H1 (cell line): Measurements from ENCODE around the gene CDK15. TPM values are rescaled to one million over a fixed set of nuclear protein-coding genes. Genes with fewer than 3 reads are reported as not detected.

Source experiments
- CTCF ChIA-PET: fragments of 300-600 bp; sonication (Branson Sonifier 250); formaldehyde crosslinking; loops from one replicate; lab custom pipeline; 2021; ENCODE audit not compliant: partially characterized antibody; lab: Charles Lee
- POLR2A ChIA-PET: fragments of 300-600 bp; sonication (Branson Sonifier 250); formaldehyde crosslinking; loops from one replicate; lab custom pipeline; 2021; ENCODE audit warnings: inconsistent platforms; ENCODE audit not compliant: partially characterized antibody; lab: Charles Lee
- DNase-seq, 2 experiments: peaks; one replicate each; pipeline versions ENCODE4 v3.0.0 to v3.0.0-alpha.2; 2010 to 2022; ENCODE audit warnings: low spot score in 2 of 2, low read depth in 1 of 2, mixed read lengths in 1 of 2
- FAIRE-seq: peaks from 2 replicates; lab custom pipeline; 2011; peaks lifted over from hg19 to GRCh38; lab: Jason Lieb, UNC
- H2AFZ ChIP-seq: 2 replicates; pipeline ENCODE4 v1.8.1; 2012; ENCODE audit warnings: low read length, inconsistent platforms
- H2AK5ac ChIP-seq: 2 replicates; pipeline ENCODE4 v1.6.1; 2013; ENCODE audit warnings: low read depth, low read length
- H2BK120ac ChIP-seq: replicated peaks from 2 replicates; pipeline ENCODE3; 2013; ENCODE audit warnings: low read depth, low read length, inconsistent platforms
- H2BK12ac ChIP-seq: 2 replicates; pipeline ENCODE4 v1.6.1; 2013; ENCODE audit warnings: low read depth, low read length
- H2BK15ac ChIP-seq: 2 replicates; pipeline ENCODE4 v1.6.1; 2013; ENCODE audit warnings: low read length
- H2BK20ac ChIP-seq: 2 replicates; pipeline ENCODE4 v1.6.1; 2013; ENCODE audit warnings: low read length
- H2BK5ac ChIP-seq: 2 replicates; pipeline ENCODE4 v1.6.1; 2013; ENCODE audit warnings: low read depth, low read length
- H3K14ac ChIP-seq: 2 replicates; pipeline ENCODE4 v1.6.1; 2013; ENCODE audit warnings: inconsistent platforms; ENCODE audit not compliant: insufficient read length
- H3K18ac ChIP-seq: 2 replicates; pipeline ENCODE4 v1.6.1; 2013; ENCODE audit warnings: low read length; ENCODE audit errors: extremely low read depth
- H3K23ac ChIP-seq: 2 replicates; pipeline ENCODE4 v1.6.1; 2013; ENCODE audit warnings: inconsistent platforms; ENCODE audit not compliant: insufficient read length
- H3K23me2 ChIP-seq: 2 replicates; pipeline ENCODE4 v1.6.1; 2013; ENCODE audit warnings: low read depth, low read length
- H3K27ac ChIP-seq: 2 replicates; pipeline ENCODE4 v1.6.1; 2011; ENCODE audit warnings: low read depth, low read length, inconsistent platforms
- H3K27me3 ChIP-seq, 4 experiments: replicated peaks in 1 of 4; 1 replicate in 1 of 4; 2 replicates in 3 of 4; pipeline versions ENCODE4 v1.6.1 to v1.8.1; 2011 to 2013; ENCODE audit warnings: low read length in 3 of 4, mild to moderate bottlenecking in 3 of 4, inconsistent platforms in 2 of 4, mixed read lengths in 2 of 4, moderate library complexity in 1 of 4; ENCODE audit not compliant: control insufficient read depth in 3 of 4, insufficient read depth in 3 of 4; ENCODE audit errors: extremely low read depth in 1 of 4
- H3K36me3 ChIP-seq, 4 experiments: 2 replicates each; pipeline versions ENCODE4 v1.6.1 to v1.8.1; 2011 to 2013; ENCODE audit warnings: mild to moderate bottlenecking in 4 of 4, low read length in 3 of 4, moderate library complexity in 2 of 4, control low read depth in 1 of 4, inconsistent platforms in 1 of 4; ENCODE audit not compliant: insufficient read depth in 4 of 4, control insufficient read depth in 2 of 4
- H3K4ac ChIP-seq: replicated peaks from 2 replicates; pipeline ENCODE3; 2013; ENCODE audit warnings: low read length, low read depth, mixed read lengths, inconsistent platforms; ENCODE audit not compliant: insufficient read length
- H3K4me1 ChIP-seq, 4 experiments: replicated peaks in 1 of 4; 1 replicate in 1 of 4; 2 replicates in 3 of 4; pipeline versions ENCODE4 v1.6.1 to v1.8.1; 2011 to 2013; ENCODE audit warnings: low read length in 3 of 4, inconsistent platforms in 2 of 4, mixed read lengths in 1 of 4; ENCODE audit not compliant: insufficient read depth in 4 of 4, control insufficient read depth in 3 of 4
- H3K4me2 ChIP-seq, 2 experiments: 2 replicates each; pipeline versions ENCODE4 v1.6.1 to v1.8.1; 2011 to 2013; ENCODE audit warnings: low read depth in 2 of 2, low read length in 2 of 2, control low read depth in 1 of 2, inconsistent platforms in 1 of 2, mild to moderate bottlenecking in 1 of 2; ENCODE audit not compliant: insufficient read depth in 1 of 2
- H3K4me3 ChIP-seq, 4 experiments: fragments of 200-600, 300-600 bp in 1 of 4; sonication (generic), shearing (Covaris generic), sonication (Bioruptor Twin) in 1 of 4; 2 replicates each; pipeline versions ENCODE4 v1.5.1 to v1.8.1; 2011 to 2016; ENCODE audit warnings: low read length in 4 of 4, low read depth in 3 of 4, control low read depth in 2 of 4, inconsistent platforms in 2 of 4, mild to moderate bottlenecking in 2 of 4, mixed read lengths in 1 of 4, moderate library complexity in 1 of 4; ENCODE audit not compliant: insufficient read depth in 2 of 4; ENCODE audit errors: extremely low read depth in 1 of 4
- H3K56ac ChIP-seq: replicated peaks from 2 replicates; pipeline ENCODE3; 2013; ENCODE audit warnings: low read depth, mild to moderate bottlenecking, mixed read lengths, low read length, inconsistent platforms; ENCODE audit not compliant: insufficient read length
- H3K79me1 ChIP-seq: 2 replicates; pipeline ENCODE4 v1.6.1; 2013; ENCODE audit warnings: low read depth, low read length, control low read depth
- H3K79me2 ChIP-seq, 2 experiments: 2 replicates each; pipeline versions ENCODE4 v1.6.1 to v1.8.1; 2012 to 2013; ENCODE audit warnings: low read length in 2 of 2, mild to moderate bottlenecking in 2 of 2, inconsistent platforms in 1 of 2; ENCODE audit not compliant: insufficient read depth in 2 of 2, control insufficient read depth in 1 of 2
- H3K9ac ChIP-seq, 4 experiments: replicated peaks in 1 of 4; 1 replicate in 1 of 4; 2 replicates in 3 of 4; pipeline versions ENCODE4 v1.6.1 to v1.8.1; 2011 to 2013; ENCODE audit warnings: low read depth in 3 of 4, low read length in 3 of 4, control low read depth in 2 of 4, mild to moderate bottlenecking in 2 of 4, moderate library complexity in 2 of 4, inconsistent platforms in 1 of 4; ENCODE audit errors: extremely low read depth in 1 of 4
- H3K9me3 ChIP-seq, 2 experiments: 2 replicates each; pipeline versions ENCODE4 v1.6.1 to v1.8.1; 2012 to 2013; ENCODE audit warnings: mild to moderate bottlenecking in 2 of 2, moderate library complexity in 2 of 2, control low read depth in 1 of 2, inconsistent platforms in 1 of 2, low read depth in 1 of 2, low read length in 1 of 2, mixed read lengths in 1 of 2; ENCODE audit not compliant: insufficient read depth in 2 of 2
- H4K20me1 ChIP-seq, 2 experiments: replicated peaks in 1 of 2; 2 replicates each; pipeline versions ENCODE3 to v1.8.1; 2011 to 2013; ENCODE audit warnings: inconsistent platforms in 2 of 2, low read length in 2 of 2, mild to moderate bottlenecking in 1 of 2; ENCODE audit not compliant: insufficient read depth in 2 of 2, control insufficient read depth in 1 of 2
- H4K5ac ChIP-seq: 2 replicates; pipeline ENCODE4 v1.6.1; 2013; ENCODE audit warnings: low read length, low read depth, mixed read lengths, inconsistent platforms; ENCODE audit not compliant: insufficient read length
- H4K8ac ChIP-seq: 2 replicates; pipeline ENCODE4 v1.8.0; 2013; ENCODE audit warnings: mild to moderate bottlenecking, moderate library complexity, low read length, inconsistent platforms; ENCODE audit not compliant: insufficient read depth; ENCODE audit errors: extremely low read depth
- H4K91ac ChIP-seq: replicated peaks from 2 replicates; pipeline ENCODE3; 2013; ENCODE audit warnings: low read length, mixed read lengths, inconsistent platforms; ENCODE audit not compliant: insufficient read length
- ASH2L ChIP-seq: fragments of 200-600, 300-600 bp; sonication (generic); IDR thresholded peaks from one replicate; pipeline ENCODE4 v1.7.1; 2017; ENCODE audit warnings: low read length
- EP300 ChIP-seq, 2 experiments: IDR thresholded peaks; 1 replicate in 1 of 2; 2 replicates in 1 of 2; pipeline ENCODE4 v1.6.1; 2011 to 2012; ENCODE audit warnings: low read depth in 2 of 2, low read length in 2 of 2, mild to moderate bottlenecking in 2 of 2, borderline replicate concordance in 1 of 2, inconsistent platforms in 1 of 2, moderate library complexity in 1 of 2
- HDAC6 ChIP-seq: IDR thresholded peaks from one replicate; pipeline ENCODE4 v1.7.1; 2012; ENCODE audit warnings: low read depth, mild to moderate bottlenecking, inconsistent platforms, low read length, moderate library complexity
- KDM1A ChIP-seq: fragments of 200-600, 300-600 bp; sonication (generic); IDR thresholded peaks from 2 replicates; pipeline ENCODE4 v1.7.1; 2016; ENCODE audit warnings: mild to moderate bottlenecking, low read length, borderline replicate concordance
- MAFK ChIP-seq: IDR thresholded peaks from 2 replicates; pipeline ENCODE4 v1.6.1; 2012; ENCODE audit warnings: low read depth, mild to moderate bottlenecking, improper control_type of control experiment, low read length
- NRF1 ChIP-seq: IDR thresholded peaks from 2 replicates; pipeline ENCODE4 v1.6.1; 2011; ENCODE audit warnings: mild to moderate bottlenecking, low read depth, low read length, improper control_type of control experiment
- POLR2AphosphoS5 ChIP-seq: IDR thresholded peaks from 2 replicates; pipeline ENCODE4 v1.6.1; 2011; ENCODE audit warnings: low read depth, low read length
- RNF2 ChIP-seq: fragments of 200-900, 300-1000 bp; sonication (generic); IDR thresholded peaks from 2 replicates; pipeline ENCODE4 v1.7.1; 2016; ENCODE audit warnings: borderline replicate concordance, low read depth, mild to moderate bottlenecking, antibody characterized with exemption, low read length; ENCODE audit not compliant: poor library complexity, severe bottlenecking; ENCODE audit errors: missing control alignments
- SIRT6 ChIP-seq: IDR thresholded peaks from one replicate; pipeline ENCODE4 v1.7.1; 2012; ENCODE audit warnings: low read length, inconsistent platforms
- SIX5 ChIP-seq: IDR thresholded peaks from 2 replicates; pipeline ENCODE4 v1.6.1; 2011; ENCODE audit warnings: mild to moderate bottlenecking, low read depth, low read length
- TEAD4 ChIP-seq: IDR thresholded peaks from 2 replicates; pipeline ENCODE4 v1.6.1; 2012; ENCODE audit warnings: low read depth, low read length, inconsistent platforms, mixed read lengths
- WGBS, 2 experiments: shearing (Covaris generic) in 1 of 2; methylation state at CpG; one replicate each; pipeline versions ENCODE4 v1.1.6 to v1.1.7; 2013 to 2015; ENCODE audit warnings: low lambda C conversion rate in 2 of 2, mixed read lengths in 2 of 2, inconsistent platforms in 1 of 2, low coverage in 1 of 2, missing lambda C conversion rate in 1 of 2; ENCODE audit not compliant: insufficient replicate concordance in 2 of 2, insufficient coverage in 1 of 2, insufficient read length in 1 of 2; ENCODE audit errors: extremely low coverage in 1 of 2, missing lambda C conversion rate in 1 of 2; 5-methylcytosine and 5-hydroxymethylcytosine counted together
- polyA plus RNA-seq, 7 experiments: library from polyadenylated mRNA; depleted of rRNA in 3 of 7; stranded (reverse) in 5 of 7; unstranded in 2 of 7; fragments of >200 nt in 5 of 7; fragments of 200-250 nt in 2 of 7; gene quantifications; 1 replicate in 5 of 7; 2 replicates in 1 of 7; 4 replicates in 1 of 7; pipeline versions ENCODE4 v1.2.1 to v1.2.3, GENCODE V29; 2011 to 2013; ENCODE audit warnings: missing spikeins in 2 of 7, mixed read lengths in 2 of 7
- total RNA-seq: library from RNA; stranded (reverse); fragmentation: NEBNext Ultra II Directional; extraction: Animal tissue kit (Norgen Biotek cat#: 25700); gene quantifications from 2 replicates; pipeline ENCODE4 v1.2.1, GENCODE V29; 2021
- TF ChIP-seq, protein P1 (sequence below): IDR thresholded peaks from 2 replicates; pipeline ENCODE4 v1.6.1; 2011; ENCODE audit warnings: low read depth, mild to moderate bottlenecking, low read length; ENCODE audit not compliant: insufficient read depth

The CDK15 gene
- total and polyA plus RNA-seq, 2 of the 8 experiments (the other 6 are each of a cell fraction or from before 2014, with no cell fraction given): 0.03 TPM; not detected in 1

DNA sequence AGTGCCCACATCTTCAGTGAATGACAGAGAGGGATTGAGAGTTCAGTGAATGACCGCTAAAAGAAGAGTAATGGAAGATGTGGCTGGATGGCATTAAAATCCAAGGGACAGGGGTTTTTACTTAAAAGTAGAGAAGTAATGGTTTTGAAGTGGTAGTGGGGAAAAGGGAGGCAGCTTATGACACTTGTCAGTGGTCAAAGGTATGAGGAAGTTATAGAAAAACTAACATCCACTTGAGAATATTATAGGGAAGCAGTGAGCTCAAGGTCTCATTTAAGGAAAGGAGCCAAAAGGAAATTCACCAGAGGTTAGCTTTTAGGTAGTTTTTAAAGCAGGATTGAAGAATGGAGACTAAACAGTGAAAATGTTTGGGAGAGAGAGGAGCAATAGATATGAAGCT is 24.3 kb downstream of the CDK15 start:
- no peak overlapping the region for H3K27ac ChIP-seq
- no peak overlapping the region for H3K4me3 ChIP-seq
- FAIRE-seq (no peak), DNase-seq (no peak)
- no peak overlapping the region for H2BK5ac ChIP-seq
- no peak overlapping the region for H2BK20ac ChIP-seq
- no peaks in the 10 kb centered on the region for H3K79me1 ChIP-seq
- H3K9ac ChIP-seq: no peak overlapping the region
- H3K4me1 ChIP-seq: no peaks in the 10 kb centered on the region
- H3K9me3 ChIP-seq: no peaks in the 10 kb centered on the region
- H4K5ac ChIP-seq: no peak overlapping the region
- no peak overlapping the region for H4K8ac ChIP-seq
- no peak overlapping the region for H3K14ac ChIP-seq
- H3K23ac ChIP-seq: no peak overlapping the region
- H2AFZ ChIP-seq: no peak overlapping the region
- H3K79me2 ChIP-seq: no peaks in the 10 kb centered on the region
- H2BK12ac ChIP-seq: no peak overlapping the region
- no peaks in the 10 kb centered on the region for H3K36me3 ChIP-seq
- no peaks in the 10 kb centered on the region for H3K27me3 ChIP-seq
- CTCF ChIA-PET: interaction anchor here (0.6 to 0.8 kb wide), 2 partner anchors 26 to 128 kb away, joined by 3 read pairs; no protein-coding TSS in a partner anchor
- H3K18ac ChIP-seq: no peak overlapping the region
- H4K91ac ChIP-seq: no peak overlapping the region
- no peak overlapping the region for H2BK120ac ChIP-seq
- no peak overlapping the region for H3K4ac ChIP-seq
- H3K23me2 ChIP-seq: no peaks in the 10 kb centered on the region
- H3K4me2 ChIP-seq: no peak overlapping the region
- H2BK15ac ChIP-seq: no peak overlapping the region
- POLR2A ChIA-PET: no interaction called here
- H3K56ac ChIP-seq: no peak overlapping the region
- H4K20me1 ChIP-seq: no peaks in the 10 kb centered on the region
- 84% methylated on average over 1 of the region's 1 CpG; no CpG with 5 or more reads in 1 of the 2 experiments for WGBS, 2 experiments
- H2AK5ac ChIP-seq: no peak overlapping the region
- TF ChIP-seq TEAD4: no peak
- no peak for TF ChIP-seq ASH2L
- no peak for TF ChIP-seq KDM1A
- TF ChIP-seq HDAC6: no peak
- TF ChIP-seq SIRT6: no peak
- TF ChIP-seq RNF2: no peak
- TF ChIP-seq, protein P1, sequence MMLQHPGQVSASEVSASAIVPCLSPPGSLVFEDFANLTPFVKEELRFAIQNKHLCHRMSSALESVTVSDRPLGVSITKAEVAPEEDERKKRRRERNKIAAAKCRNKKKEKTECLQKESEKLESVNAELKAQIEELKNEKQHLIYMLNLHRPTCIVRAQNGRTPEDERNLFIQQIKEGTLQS: no peak
- no peak for TF ChIP-seq EP300 (IDR thresholded peaks at IDR 0.05; ENCODE audit: borderline replicate concordance in 1 of 2, low read depth in 2 of 2, low read length in 2 of 2)
- TF ChIP-seq POLR2AphosphoS5: no peak
- TF ChIP-seq NRF1: no peak
- no peak for TF ChIP-seq MAFK
- no peak for TF ChIP-seq SIX5
